H9 (cell line): Measurements from ENCODE around the gene WNT7B. TPM values are rescaled to one million over a fixed set of nuclear protein-coding genes. Genes with fewer than 3 reads are reported as not detected.

Experiments used
- DNase-seq: peaks from one replicate; pipeline ENCODE4 v3.0.0-alpha.2; 2017
- H2AFZ ChIP-seq: one replicate; pipeline ENCODE4 v1.6.1; 2013; ENCODE audit warnings: mild to moderate bottlenecking, low read length, control low read depth, moderate library complexity
- H2AK5ac ChIP-seq: 2 replicates; pipeline ENCODE4 v1.6.1; 2013; ENCODE audit warnings: low read length, control low read depth, mixed read lengths; ENCODE audit not compliant: insufficient read length
- H2BK120ac ChIP-seq: one replicate; pipeline ENCODE4 v1.6.1; 2013; ENCODE audit warnings: low read depth, mild to moderate bottlenecking, low read length, control low read depth, inconsistent platforms; ENCODE audit not compliant: poor library complexity, severe bottlenecking
- H2BK12ac ChIP-seq: 2 replicates; pipeline ENCODE4 v1.6.1; 2013; ENCODE audit warnings: low read length, control low read depth, mixed read lengths, low read depth; ENCODE audit not compliant: insufficient read length
- H2BK15ac ChIP-seq: 2 replicates; pipeline ENCODE4 v1.6.1; 2013; ENCODE audit warnings: low read depth, low read length, control low read depth
- H2BK20ac ChIP-seq: one replicate; pipeline ENCODE4 v1.6.1; 2013; ENCODE audit warnings: low read depth, mild to moderate bottlenecking, low read length, control low read depth, inconsistent platforms; ENCODE audit not compliant: poor library complexity, severe bottlenecking
- H2BK5ac ChIP-seq: 2 replicates; pipeline ENCODE4 v1.6.1; 2013; ENCODE audit warnings: low read length, control low read depth, mixed read lengths; ENCODE audit not compliant: insufficient read length
- H3K14ac ChIP-seq: 2 replicates; pipeline ENCODE4 v1.6.1; 2013; ENCODE audit warnings: low read length, control low read depth; ENCODE audit not compliant: insufficient read depth
- H3K18ac ChIP-seq: 2 replicates; pipeline ENCODE4 v1.6.1; 2013; ENCODE audit warnings: low read depth, mild to moderate bottlenecking, mixed read lengths, low read length, control low read depth; ENCODE audit not compliant: insufficient read length
- H3K23ac ChIP-seq: 2 replicates; pipeline ENCODE4 v1.6.1; 2013; ENCODE audit warnings: low read length, control low read depth, mixed read lengths, low read depth; ENCODE audit not compliant: insufficient read length
- H3K23me2 ChIP-seq: 2 replicates; pipeline ENCODE4 v1.6.1; 2013; ENCODE audit warnings: low read depth, mild to moderate bottlenecking, mixed read lengths, low read length, control low read depth; ENCODE audit not compliant: insufficient read length, poor library complexity, severe bottlenecking
- H3K27ac ChIP-seq: 2 replicates; pipeline ENCODE4 v1.5.1; 2013; ENCODE audit warnings: low read length, control low read depth, mixed read lengths, low read depth; ENCODE audit not compliant: insufficient read length
- H3K27me3 ChIP-seq: 2 replicates; pipeline ENCODE4 v1.6.1; 2013; ENCODE audit warnings: low read length, control low read depth, inconsistent platforms; ENCODE audit not compliant: insufficient read depth
- H3K4ac ChIP-seq: 2 replicates; pipeline ENCODE4 v1.6.1; 2013; ENCODE audit warnings: low read depth, mild to moderate bottlenecking, control low read depth, inconsistent platforms, low read length, moderate library complexity
- H3K4me1 ChIP-seq: 2 replicates; pipeline ENCODE4 v1.6.1; 2013; ENCODE audit warnings: low read length, control low read depth, inconsistent platforms; ENCODE audit not compliant: insufficient read depth
- H3K4me2 ChIP-seq: 2 replicates; pipeline ENCODE4 v1.6.1; 2013; ENCODE audit warnings: low read length, control low read depth, mixed read lengths; ENCODE audit not compliant: insufficient read length, insufficient read depth
- H3K56ac ChIP-seq: 2 replicates; pipeline ENCODE4 v1.6.1; 2013; ENCODE audit warnings: low read depth, mild to moderate bottlenecking, mixed read lengths, low read length, control low read depth; ENCODE audit not compliant: insufficient read length
- H3K79me1 ChIP-seq: 2 replicates; pipeline ENCODE4 v1.6.1; 2013; ENCODE audit warnings: low read depth, mild to moderate bottlenecking, moderate library complexity, low read length, control low read depth, inconsistent platforms; ENCODE audit not compliant: insufficient read depth, poor library complexity, severe bottlenecking
- H3K79me2 ChIP-seq: 2 replicates; pipeline ENCODE4 v1.6.1; 2013; ENCODE audit warnings: low read length, control low read depth, inconsistent platforms; ENCODE audit not compliant: insufficient read depth
- H3K9ac ChIP-seq: 2 replicates; pipeline ENCODE4 v1.6.1; 2013; ENCODE audit warnings: low read length, control low read depth, mixed read lengths; ENCODE audit not compliant: insufficient read length; ENCODE audit errors: extremely low read depth
- H3K9me3 ChIP-seq: one replicate; pipeline ENCODE4 v1.6.1; 2013; ENCODE audit warnings: low read depth, low read length, inconsistent platforms; ENCODE audit not compliant: control insufficient read depth
- H3T11ph ChIP-seq: one replicate; pipeline ENCODE4 v1.6.1; 2013; ENCODE audit warnings: mild to moderate bottlenecking, low read length, control low read depth, inconsistent platforms
- H4K20me1 ChIP-seq: one replicate; pipeline ENCODE4 v1.6.1; 2013; ENCODE audit not compliant: control insufficient read depth, insufficient read length, insufficient read depth
- H4K5ac ChIP-seq: 2 replicates; pipeline ENCODE4 v1.6.1; 2013; ENCODE audit warnings: low read depth, mild to moderate bottlenecking, mixed read lengths, low read length, control low read depth; ENCODE audit not compliant: insufficient read length
- H4K8ac ChIP-seq: replicated peaks from 2 replicates; pipeline ENCODE4 v1.6.1; 2013; ENCODE audit warnings: low read length, control low read depth, mixed read lengths, low read depth; ENCODE audit not compliant: insufficient read length
- H4K91ac ChIP-seq: 2 replicates; pipeline ENCODE4 v1.6.1; 2013; ENCODE audit warnings: low read depth, mild to moderate bottlenecking, moderate library complexity, mixed read lengths, low read length, control low read depth; ENCODE audit not compliant: insufficient read length
- H3K27ac Mint-ChIP-seq, 3 experiments: 2 replicates in 2 of 3; 3 replicates in 1 of 3; pipeline ENCODE4 v1.8.0; 2020 to 2021; ENCODE audit warnings: mixed read lengths in 3 of 3, mild to moderate bottlenecking in 1 of 3, moderate library complexity in 1 of 3
- H3K27me3 Mint-ChIP-seq: 2 replicates; pipeline ENCODE4 v1.8.0; 2021; ENCODE audit warnings: low read depth, mild to moderate bottlenecking, moderate library complexity, mixed read lengths
- H3K36me3 Mint-ChIP-seq, 3 experiments: 2 replicates in 2 of 3; 3 replicates in 1 of 3; pipeline ENCODE4 v1.8.0; 2020 to 2021; ENCODE audit warnings: low read depth in 3 of 3, mixed read lengths in 3 of 3; ENCODE audit not compliant: insufficient read depth in 1 of 3
- H3K4me1 Mint-ChIP-seq, 2 experiments: 2 replicates each; pipeline ENCODE4 v1.8.0; 2020; ENCODE audit warnings: mixed read lengths in 2 of 2
- H3K4me3 Mint-ChIP-seq, 2 experiments: 2 replicates in 1 of 2; 3 replicates in 1 of 2; pipeline ENCODE4 v1.8.0; 2020 to 2021; ENCODE audit warnings: mild to moderate bottlenecking in 2 of 2, mixed read lengths in 2 of 2, moderate library complexity in 1 of 2
- H3K9me3 Mint-ChIP-seq, 2 experiments: 2 replicates in 1 of 2; 3 replicates in 1 of 2; pipeline ENCODE4 v1.8.0; 2020; ENCODE audit warnings: mild to moderate bottlenecking in 2 of 2, mixed read lengths in 2 of 2, moderate library complexity in 1 of 2
- CTCF ChIP-seq: fragments of 200-600 bp; sonication (generic); conservative IDR thresholded peaks from 3 replicates; pipeline ENCODE4 v1.8.0; 2021; ENCODE audit warnings: antibody characterized with exemption, mild to moderate bottlenecking
- WGBS: extraction: QIAGEN DNeasy Blood & Tissue Kit; methylation state at CpG from one replicate; pipeline ENCODE4 v1.1.7; 2013; ENCODE audit warnings: missing lambda C conversion rate, low lambda C conversion rate, mixed read lengths; ENCODE audit not compliant: insufficient read length; ENCODE audit errors: extremely low coverage; 5-methylcytosine and 5-hydroxymethylcytosine counted together
- total RNA-seq: library from RNA; stranded (reverse); gene quantifications from 2 replicates; pipeline ENCODE4 v1.2.1, GENCODE V29; 2021

WNT7B gene
- total RNA-seq, 1 experiment from 2014 or later = 0.09 TPM

- Histone ChIP-seq H3K79me2 (no peaks in the 10 kb centered on the region), H2BK12ac (no peak overlapping the region), H3K27me3 (peaks cover 9% of the 10 kb centered on the region; the same call in 1 of the 2 replicates), H4K8ac (no peak overlapping the region), H2AFZ (no peak overlapping the region), H3K79me1 (no peaks in the 10 kb centered on the region), H2BK5ac (no peak overlapping the region), H3K9me3 (no peaks in the 10 kb centered on the region), H2AK5ac (no peak overlapping the region), H4K91ac (no peak overlapping the region), H4K5ac (no peak overlapping the region), H3K14ac (no peak overlapping the region; the same call in 1 of the 2 replicates), H3K23ac (no peak overlapping the region), H2BK15ac (no peak overlapping the region), H3K18ac (no peak overlapping the region), H3K9ac (no peak overlapping the region), H3K4me1 (0 out of 2 replicates have a peak, but pooled peaks cover 2% of the 10 kb centered on the region), H3K27ac (no peak overlapping the region), H2BK120ac (no peak overlapping the region), H3K23me2 (no peaks in the 10 kb centered on the region), H3K56ac (no peak overlapping the region), H3K4me2 (no peak overlapping the region), H3K4ac (no peak overlapping the region), H2BK20ac (no peak overlapping the region), H4K20me1 (no peaks in the 10 kb centered on the region), H3T11ph (no peak overlapping the region)
- H3K4me1 Mint-ChIP-seq = peaks cover 29 to 53% of the 10 kb centered on the region in 2 experiments
- H3K27ac Mint-ChIP-seq = no peak overlapping the region; a peak in 1 of 7 replicates
- no peak for TF ChIP-seq CTCF
- H3K36me3 Mint-ChIP-seq = no peaks in the 10 kb centered on the region; a peak in 1 of 7 replicates
- DNase-seq = no peak
- WGBS = no CpG with 5 or more reads among the region's 11 CpGs
- H3K4me3 Mint-ChIP-seq = no peak overlapping the region
- H3K9me3 Mint-ChIP-seq = no peaks in the 10 kb centered on the region; a peak in 2 of 5 replicates
- peaks cover 47% of the 10 kb centered on the region for H3K27me3 Mint-ChIP-seq
Observed at GRCh38 chr22:45965563-45965962, 11.4 kb downstream of the WNT7B start.
